ENCODE data around the gene PRPF38A.
"Not testable (repeated sequence)": the region's sequence is repeated elsewhere in the genome, so short reads cannot be mapped to it uniquely, and the experiment has no call there.

The PRPF38A gene

GRCh38 chr1:52404116-52404974, at the start of gene PRPF38A, which contains the start of gene ORC1:
Gene PRPF38A (plus strand): TSS chr1:52404602. CDS start chr1:52404750, 148 bp downstream.
Gene ORC1 (minus strand): TSS chr1:52404423. CDS start chr1:52402223, 2,200 bp downstream.
- DNase-seq (ENCODE audit: low spot score), result peak; percentile 98

- no peak for DNase-seq (ENCODE audit: low spot score)
Measured at GRCh38 chr1:52355436-52355835, 49.0 kb upstream of the PRPF38A start.

GRCh38 chr1:52355847-52356505, 48.4 kb upstream of the PRPF38A start:
- DNase-seq (ENCODE audit: low spot score), result no peak

GRCh38 chr1:52356818-52357355, 47.5 kb upstream of the PRPF38A start:
- DNase-seq (ENCODE audit: low spot score), result no peak

GRCh38 chr1:52357397-52357796, 47.0 kb upstream of the PRPF38A start:
- DNase-seq (ENCODE audit: low spot score), result no peak

GRCh38 chr1:52358851-52359497, 45.4 kb upstream of the PRPF38A start:
- DNase-seq (ENCODE audit: low spot score), result no peak

GRCh38 chr1:52359676-52360594, 44.5 kb upstream of the PRPF38A start:
- DNase-seq (ENCODE audit: low spot score), result no peak

- DNase-seq (ENCODE audit: low spot score), result no peak
Measured at GRCh38 chr1:52360595-52360968, 43.8 kb upstream of the PRPF38A start.

- no peak for DNase-seq (ENCODE audit: low spot score)
Measured at GRCh38 chr1:52364235-52364839, 40.1 kb upstream of the PRPF38A start.

GRCh38 chr1:52365071-52365745, 39.2 kb upstream of the PRPF38A start:
- DNase-seq (ENCODE audit: low spot score), result peak; percentile 80

GRCh38 chr1:52365746-52366516, 38.5 kb upstream of the PRPF38A start, which contains the start of gene CC2D1B:
Gene CC2D1B (minus strand): TSS chr1:52366205. CDS start chr1:52364620, 1,585 bp downstream.
- DNase-seq (ENCODE audit: low spot score), result peak; percentile 97

GRCh38 chr1:52366517-52366827, 37.9 kb upstream of the PRPF38A start:
- no peak for DNase-seq (ENCODE audit: low spot score)

- no peak for DNase-seq (ENCODE audit: low spot score)
Measured at GRCh38 chr1:52367272-52367671, 37.1 kb upstream of the PRPF38A start.

GRCh38 chr1:52368383-52369172, 35.8 kb upstream of the PRPF38A start:
- DNase-seq (ENCODE audit: low spot score), result peak; percentile 68

- not testable (repeated sequence) for DNase-seq (ENCODE audit: low spot score)
Measured at GRCh38 chr1:52369851-52370250, 34.6 kb upstream of the PRPF38A start.

- DNase-seq (ENCODE audit: low spot score), result no peak
Measured at GRCh38 chr1:52385376-52385775, 19.0 kb upstream of the PRPF38A start.

GRCh38 chr1:52386458-52386857, 17.9 kb upstream of the PRPF38A start:
- DNase-seq (ENCODE audit: low spot score), result no peak

GRCh38 chr1:52393174-52393573, 11.2 kb upstream of the PRPF38A start:
- no peak for DNase-seq (ENCODE audit: low spot score)

GRCh38 chr1:52399629-52400028, 4.8 kb upstream of the PRPF38A start:
- no peak for DNase-seq (ENCODE audit: low spot score)
